ENCODE results near the gene CLIC4.

- TF ChIP-seq CTCF (IDR thresholded peaks at IDR 0.05; ENCODE audit: low read depth, low read length) (no peak), EZH2phosphoT487 (IDR thresholded peaks at IDR 0.05; ENCODE audit: low read depth) (no peak)
Measured at GRCh38 chr1:24890887-24891286, 145.6 kb downstream of the CLIC4 start.

All from OCI-LY3 (cell line).